B cell (primary cell): ENCODE data around the gene NPNT.

Source experiments
- CTCF ChIP-seq: fragments of 200-600 bp; IDR thresholded peaks from one replicate; pipeline ENCODE4 v1.8.0; 2022; ENCODE audit warnings: antibody characterized with exemption, mild to moderate bottlenecking
- EZH2 ChIP-seq: IDR thresholded peaks from 2 replicates; pipeline ENCODE4 v1.6.1; 2012; ENCODE audit warnings: borderline replicate concordance, low read depth, mild to moderate bottlenecking, moderate library complexity, low read length; ENCODE audit not compliant: insufficient read depth, poor library complexity, severe bottlenecking

GRCh38 chr4:105858466-105859040 is 36.7 kb upstream of the NPNT start:
- TF ChIP-seq CTCF (no peak), EZH2 (no peak)
